GM21529 (cell line): ENCODE results near the gene CWF19L1.
A peak's percentile ranks its signal among the peaks of the same experiment; 100 is the strongest.
"Not testable (repeated sequence)": the region's sequence is repeated elsewhere in the genome, so short reads cannot be mapped to it uniquely, and the experiment has no call there.

Source experiments
- ATAC-seq: cut with Tn5 transposase; IDR thresholded peaks from one replicate; pipeline ENCODE4 v1.9.1; 2021; ENCODE audit not compliant: unreplicated experiment

The CWF19L1 gene

DNA sequence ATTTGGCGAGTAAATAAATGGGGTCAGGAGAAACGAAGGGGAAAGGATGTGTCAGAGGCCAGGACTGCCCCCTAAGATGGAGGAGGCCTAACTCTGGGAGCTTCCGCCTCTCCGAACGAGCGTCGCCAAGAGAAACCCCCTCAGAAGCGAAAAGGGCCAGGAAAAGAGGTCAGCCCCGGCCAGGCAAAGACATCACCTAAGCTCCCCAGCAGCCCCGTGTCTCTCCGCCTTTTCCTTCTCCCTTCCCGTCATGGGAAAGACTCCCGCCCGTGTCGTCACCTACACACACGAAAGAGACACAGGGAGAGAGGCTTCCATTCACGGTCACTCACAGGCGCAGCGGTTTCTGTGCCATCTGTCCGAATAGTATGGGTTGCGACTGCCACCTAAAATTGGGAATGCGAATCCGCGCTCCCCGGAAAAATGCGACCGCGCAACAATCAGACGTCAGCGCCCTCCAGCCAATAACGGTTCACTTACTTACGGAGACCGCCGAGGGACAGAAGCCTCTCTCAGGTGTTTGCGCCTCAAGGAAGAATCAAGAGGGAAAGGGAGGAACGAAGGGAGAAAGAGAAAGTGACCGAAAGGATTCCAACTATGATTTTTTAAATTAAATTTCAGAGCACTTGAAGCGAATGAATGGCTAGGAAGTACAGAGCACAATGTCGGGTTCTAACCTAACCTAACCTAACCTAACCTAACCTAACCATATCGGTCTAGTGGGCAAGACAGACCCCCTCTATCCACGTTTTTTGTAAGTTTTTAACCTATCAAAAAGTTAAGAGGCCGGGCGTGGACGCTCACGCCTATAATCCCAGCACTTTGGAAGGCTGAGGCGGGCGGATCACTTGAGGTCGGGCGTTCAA lies at the start of gene CWF19L1:
TSS of gene CWF19L1 (minus strand) at position 400 of the 866 bp plus-strand sequence. CDS start at position 355, 45 bp downstream.
- ATAC-seq, result peak; percentile 83

DNA sequence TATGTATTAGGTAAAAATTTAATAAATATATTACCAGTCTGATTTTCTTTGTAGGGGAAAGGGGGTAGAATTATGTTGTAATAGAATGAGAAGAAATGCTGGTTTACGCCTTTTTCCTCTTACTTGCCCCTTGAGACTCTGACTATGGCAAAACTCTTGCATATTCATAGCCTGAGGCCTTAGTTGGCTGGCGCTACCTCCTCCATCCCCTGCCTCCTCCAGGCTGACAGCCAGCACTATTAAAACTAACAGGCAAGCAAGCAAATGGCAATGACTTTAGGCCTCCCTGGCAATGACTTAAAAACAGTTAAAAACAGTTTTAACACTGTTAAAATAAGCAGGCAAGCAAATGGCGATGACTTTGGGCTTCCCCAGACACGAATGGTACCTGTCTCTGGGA lies 48.2 kb upstream of the CWF19L1 start:
- ATAC-seq, result no peak

DNA sequence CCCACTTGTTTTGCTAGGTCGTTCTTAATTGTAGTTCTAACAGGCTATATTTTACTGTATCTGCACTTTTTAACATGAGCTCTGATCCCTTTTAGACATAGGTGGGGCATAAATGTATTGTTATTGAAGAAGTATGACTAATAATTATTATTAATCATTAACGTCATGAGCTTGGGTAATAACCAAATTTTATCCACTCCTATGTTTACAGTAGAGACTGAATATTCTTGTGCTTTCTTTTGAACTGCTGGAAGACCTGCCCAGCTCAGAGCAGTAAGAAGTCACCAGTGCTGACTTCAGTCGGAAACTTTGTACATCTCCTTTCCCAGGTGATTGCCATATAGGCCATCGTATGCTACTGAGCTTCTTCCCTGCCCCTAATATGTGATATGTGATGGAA lies 43.9 kb upstream of the CWF19L1 start:
- no peak for ATAC-seq

DNA sequence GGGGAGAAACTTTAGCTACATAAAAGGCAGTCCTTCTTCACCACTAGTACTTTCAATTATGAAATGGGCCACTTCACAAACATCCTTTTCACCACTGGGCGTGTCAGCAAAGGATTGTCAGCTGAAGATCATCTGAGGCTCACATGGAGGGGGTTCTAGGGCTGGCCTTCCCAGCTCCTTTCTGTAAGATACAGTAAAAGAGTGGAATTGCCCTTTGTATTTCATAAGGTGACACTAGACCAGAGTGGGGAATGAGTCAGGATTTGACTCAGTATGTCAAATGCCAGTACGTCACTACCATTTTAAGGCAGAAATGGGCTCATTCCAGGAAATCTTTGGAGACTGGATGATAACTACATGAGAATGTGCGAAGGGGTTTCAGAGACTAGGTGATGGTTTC lies 40.2 kb upstream of the CWF19L1 start:
- ATAC-seq, result no peak

DNA sequence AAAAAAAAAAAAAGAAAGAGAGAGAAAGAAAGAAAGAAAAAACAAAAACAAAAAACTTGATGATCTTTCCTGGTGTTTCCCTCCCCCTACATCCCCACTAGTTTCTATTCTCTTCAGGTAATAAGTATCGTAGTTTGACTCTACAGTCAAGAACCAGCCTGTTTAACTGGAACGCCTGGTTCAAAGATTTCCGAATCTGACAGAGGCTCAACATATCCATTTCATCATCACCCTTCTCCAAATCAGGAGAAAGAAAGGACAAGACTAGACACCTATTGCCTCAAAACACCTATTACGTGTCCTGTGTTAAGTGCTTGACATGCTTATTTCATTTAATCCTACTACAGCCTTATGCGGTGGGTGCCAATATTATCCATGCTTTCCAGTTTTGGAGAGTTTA lies 39.4 kb upstream of the CWF19L1 start:
- no peak for ATAC-seq

DNA sequence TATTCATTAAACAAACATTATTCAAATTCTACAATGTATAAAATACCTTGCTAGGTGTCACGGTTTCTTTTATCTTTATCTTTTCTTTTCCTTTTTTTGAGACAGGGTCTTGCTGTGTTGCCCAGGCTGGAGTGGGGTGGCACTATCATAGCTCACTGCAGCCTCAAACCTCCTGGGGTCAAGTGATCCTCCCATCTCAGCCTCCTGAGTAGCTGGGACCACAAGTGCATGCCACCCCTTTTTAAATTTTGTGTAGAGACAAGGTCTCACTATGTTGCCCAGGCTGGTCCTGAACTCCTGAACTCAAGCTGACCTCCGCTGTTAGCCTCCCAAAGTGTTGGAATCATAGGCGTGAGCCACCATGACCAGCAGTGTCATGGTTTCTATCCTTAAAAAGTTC lies 37.0 kb upstream of the CWF19L1 start:
- ATAC-seq, result no peak

DNA sequence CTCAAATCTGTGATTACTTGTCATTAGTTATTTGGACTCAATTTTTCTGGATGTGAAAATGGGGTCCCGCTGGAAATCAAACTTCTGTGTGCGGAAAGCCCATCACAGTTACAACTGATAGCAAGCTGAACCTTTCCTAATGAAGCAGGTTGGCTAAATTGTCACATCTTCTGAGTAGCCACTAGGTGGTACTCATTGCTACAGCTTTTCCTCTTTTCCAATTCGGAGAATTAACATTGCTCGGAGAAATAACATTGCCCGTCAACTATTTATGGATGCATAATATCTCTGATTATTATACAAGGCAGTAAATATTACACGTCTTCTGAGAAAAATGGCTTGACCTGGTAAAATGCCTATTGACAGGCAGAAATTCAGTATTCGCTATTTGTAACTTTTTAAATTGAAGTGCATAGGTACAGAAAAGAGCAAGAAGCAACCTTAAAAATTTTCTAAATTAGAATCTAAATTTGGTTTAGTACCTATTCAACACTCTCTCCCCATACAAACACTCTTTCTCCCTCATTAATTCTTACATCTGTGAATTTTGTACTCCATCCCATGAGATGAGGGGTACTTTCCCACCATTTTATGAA lies 36.4 kb upstream of the CWF19L1 start:
- ATAC-seq, result no peak

DNA sequence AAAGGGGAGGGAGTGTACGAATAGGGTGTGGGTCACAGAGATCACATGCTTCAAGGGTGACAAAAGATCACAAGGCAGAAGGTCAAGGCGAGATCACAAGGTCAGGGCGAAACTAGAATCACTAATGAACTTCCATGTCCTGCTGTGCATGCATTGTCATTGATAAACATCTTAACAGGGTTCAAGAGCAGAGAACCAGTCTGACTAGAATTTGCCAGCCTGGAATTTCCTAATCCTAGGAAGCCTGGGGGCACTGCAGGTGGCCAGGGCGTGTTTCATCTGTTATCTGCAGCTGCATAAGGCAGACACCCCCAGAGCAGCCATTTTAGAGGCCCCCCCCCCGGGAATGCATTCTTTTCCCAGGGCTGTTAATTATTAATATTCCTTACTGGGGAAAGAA lies 33.7 kb upstream of the CWF19L1 start:
- not testable (repeated sequence) for ATAC-seq

DNA sequence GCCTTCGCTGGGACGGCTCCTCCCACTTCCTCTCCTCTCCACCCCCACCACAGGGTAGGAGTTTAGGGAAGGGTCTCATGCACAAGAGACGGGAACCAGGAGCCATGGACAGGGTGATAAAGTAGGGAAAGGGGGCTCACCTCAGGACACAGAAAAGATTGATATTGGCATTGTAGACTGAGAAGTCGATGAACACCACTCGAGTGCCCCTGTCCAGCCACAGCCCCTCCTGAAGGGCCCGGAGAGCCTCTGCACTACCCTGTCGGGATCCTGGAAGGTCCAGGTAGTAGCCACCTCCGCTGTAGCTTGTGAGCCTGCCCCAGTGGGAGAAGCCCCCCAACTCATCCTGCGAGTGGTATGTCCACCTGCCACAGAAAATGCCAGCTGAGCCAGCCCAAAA lies 29.8 kb upstream of the CWF19L1 start:
- ATAC-seq, result no peak

DNA sequence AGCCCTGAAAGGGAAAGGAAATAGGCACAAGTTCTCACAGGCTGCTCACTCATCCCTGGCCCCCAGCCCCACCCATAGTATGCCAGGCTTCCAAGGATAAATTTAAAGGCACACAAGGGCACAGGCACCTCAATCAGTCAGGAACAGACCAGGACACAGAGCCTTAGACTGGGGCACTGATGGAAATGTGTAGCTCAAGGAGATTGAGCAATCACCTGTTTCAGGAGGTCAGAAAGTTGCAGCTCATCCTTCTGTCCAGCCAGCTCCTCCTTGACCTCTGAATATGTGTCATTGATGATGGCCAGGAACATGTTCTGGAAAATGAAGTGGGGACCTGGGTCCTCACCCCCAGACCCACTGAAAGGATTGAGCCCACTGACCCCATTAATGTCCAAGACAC lies 25.6 kb upstream of the CWF19L1 start:
- no peak for ATAC-seq

DNA sequence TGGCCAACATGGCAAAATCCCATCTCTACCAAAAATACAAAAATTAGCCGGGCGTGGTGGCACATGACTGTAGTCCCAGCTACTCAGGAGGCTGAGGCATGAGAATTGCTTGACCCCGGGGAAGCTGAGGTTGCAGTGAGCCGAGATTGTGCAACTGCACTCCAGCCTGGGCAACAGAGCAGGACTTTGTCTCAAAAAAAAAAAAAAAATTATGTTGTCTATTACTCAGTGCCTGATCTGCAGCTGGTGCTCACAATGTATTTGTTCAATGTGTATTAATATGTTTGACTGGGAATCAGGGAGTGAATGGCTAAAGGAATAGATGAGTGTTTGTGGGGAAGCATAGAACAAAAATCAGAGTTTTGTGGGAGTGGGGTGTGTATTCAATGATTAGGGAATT lies 24.9 kb upstream of the CWF19L1 start:
- not testable (repeated sequence) for ATAC-seq

DNA sequence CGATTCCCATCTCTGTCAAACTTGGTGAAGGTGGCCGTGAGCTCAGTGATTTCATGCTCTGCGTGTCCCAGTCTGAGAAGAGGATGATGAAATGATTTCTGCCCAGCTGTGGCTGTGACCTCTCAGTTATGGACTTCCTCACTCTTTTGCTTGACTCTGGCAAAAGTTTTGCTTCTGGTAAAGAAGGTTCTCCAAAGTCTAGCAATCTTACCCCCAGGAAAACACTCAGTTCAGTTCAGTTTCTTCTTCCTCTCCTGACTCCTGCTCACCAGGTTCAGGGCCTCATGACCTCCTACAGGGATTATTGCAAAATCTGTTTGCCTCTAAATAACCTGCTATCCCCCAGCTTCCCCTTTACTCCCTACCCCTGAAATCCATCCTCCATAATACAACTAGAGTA lies 23.9 kb upstream of the CWF19L1 start:
- no peak for ATAC-seq

DNA sequence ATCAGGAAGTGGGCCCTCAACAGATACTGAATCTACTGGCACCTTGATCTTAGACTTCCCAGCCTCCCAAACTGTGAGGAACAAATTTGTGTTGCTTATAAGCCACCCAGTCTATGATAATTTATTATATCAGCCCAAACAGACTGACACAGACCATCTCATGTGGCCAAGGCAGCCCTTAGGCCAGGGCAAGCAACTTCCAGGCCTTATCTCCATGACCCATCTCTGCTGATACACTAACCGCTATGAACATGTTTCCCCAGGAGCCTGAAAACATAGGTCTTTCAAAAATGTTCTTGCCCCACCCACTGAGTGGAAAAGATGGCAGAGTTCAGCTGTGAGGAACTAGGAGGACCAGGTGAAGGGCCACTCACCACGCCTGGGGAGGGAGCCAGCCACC lies 22.2 kb upstream of the CWF19L1 start:
- ATAC-seq, result no peak

DNA sequence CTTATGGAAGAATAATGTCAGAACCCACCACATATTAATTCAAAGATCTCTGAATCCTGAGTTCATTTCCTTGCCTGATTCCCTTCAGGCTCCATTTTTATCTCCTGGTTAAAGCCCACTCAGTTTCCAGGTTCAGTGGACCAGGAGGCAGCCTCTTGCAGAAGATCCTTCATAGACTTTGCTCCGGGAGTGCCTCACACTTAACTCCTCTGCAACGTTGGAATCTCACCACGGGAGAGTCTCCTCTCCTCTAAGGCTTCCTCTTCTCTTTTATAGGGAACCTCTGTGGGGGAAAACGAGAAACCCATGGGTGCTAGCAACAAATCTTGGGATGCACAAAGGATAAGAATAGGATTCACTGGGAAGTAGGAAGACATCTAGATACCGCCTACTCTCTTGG lies 20.8 kb upstream of the CWF19L1 start:
- ATAC-seq, result no peak

DNA sequence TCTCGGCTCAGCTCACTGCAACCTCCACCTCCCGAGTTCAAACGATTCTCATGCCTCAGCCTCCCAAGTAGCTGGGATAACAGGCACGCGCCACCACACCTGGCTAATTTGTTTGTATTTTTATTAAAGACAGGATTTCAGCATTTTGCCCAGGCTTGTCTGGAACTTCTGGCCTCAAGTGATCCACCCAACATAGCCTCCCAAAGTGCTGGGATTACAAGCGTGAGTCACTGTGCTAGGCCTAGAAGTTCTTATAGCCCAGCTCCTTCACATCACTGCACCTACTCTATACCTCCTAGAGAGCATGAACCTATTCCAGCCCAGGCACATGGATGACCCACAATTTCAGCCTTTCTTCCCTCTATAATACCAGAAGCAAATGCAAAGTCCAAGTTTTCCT lies 20.3 kb upstream of the CWF19L1 start:
- no peak for ATAC-seq

DNA sequence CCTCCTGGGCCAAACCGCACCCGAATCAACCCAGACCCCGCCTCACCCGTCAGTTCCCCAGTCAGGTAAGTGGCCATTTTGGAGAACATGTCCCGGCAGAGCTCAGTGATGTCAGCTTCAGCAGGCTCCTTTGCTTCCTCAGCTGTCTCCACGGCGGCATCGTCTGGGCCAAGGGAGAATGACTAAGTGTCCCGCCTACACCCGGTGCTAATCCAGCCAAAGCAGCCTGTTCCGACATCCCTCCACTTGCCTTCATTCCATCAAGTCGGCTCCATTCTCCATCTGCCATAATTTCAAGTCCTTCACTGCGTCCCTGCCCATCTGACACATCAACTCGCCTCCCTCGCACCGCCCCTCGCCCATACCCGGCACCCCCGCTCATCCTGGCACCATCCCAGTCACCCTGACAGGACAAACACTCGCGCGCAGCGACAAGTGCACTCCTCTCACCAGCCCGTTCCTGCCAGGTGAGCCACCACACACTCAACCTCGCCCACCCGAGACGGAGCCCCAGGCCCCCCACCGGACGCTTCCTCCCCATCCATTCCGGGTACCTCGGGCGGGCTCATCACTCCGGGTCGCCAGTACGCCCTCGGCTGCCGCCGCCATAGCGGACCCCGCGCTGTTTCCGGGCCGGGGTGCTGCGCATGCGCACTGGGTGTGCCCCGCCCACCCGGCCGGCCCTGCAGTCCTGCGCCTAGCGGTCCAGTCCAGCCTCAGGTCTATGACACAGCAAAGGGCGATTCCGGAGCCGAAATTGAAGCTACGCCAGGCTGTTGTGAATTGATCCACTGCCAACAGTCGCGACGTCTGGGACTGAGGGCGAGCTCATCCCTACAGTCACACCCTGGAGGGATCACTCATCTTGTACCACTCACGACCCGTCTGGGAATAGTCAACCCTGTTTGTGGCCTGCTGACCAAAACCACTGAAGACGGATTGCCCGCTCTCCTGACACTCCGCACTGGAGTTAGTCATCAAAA lies 18.9 kb upstream of the CWF19L1 start, which contains the start of gene BLOC1S2:
TSS of gene BLOC1S2 (minus strand) at position 630 of the 983 bp plus-strand sequence. CDS start at position 609, 21 bp downstream.
- ATAC-seq, result peak; percentile 88

DNA sequence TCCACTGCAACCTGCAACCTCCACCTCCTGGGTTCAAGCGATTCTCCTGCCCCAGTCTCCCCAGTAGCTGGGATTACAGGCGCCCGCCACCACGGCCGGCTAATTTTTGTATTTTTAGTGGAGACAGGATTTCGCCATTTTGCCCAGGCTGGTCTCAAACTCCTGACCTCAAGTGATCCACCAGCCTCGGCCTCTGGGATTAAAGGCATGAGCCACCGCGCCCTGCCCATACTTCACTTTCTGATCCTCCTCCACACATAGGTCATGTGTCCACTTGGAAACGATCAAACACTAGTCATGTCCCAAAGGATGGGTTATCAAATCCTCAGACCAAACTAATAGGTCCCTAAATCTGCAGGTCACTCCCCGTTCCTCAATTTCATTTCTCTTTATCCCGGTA lies 17.9 kb upstream of the CWF19L1 start:
- not testable (repeated sequence) for ATAC-seq

DNA sequence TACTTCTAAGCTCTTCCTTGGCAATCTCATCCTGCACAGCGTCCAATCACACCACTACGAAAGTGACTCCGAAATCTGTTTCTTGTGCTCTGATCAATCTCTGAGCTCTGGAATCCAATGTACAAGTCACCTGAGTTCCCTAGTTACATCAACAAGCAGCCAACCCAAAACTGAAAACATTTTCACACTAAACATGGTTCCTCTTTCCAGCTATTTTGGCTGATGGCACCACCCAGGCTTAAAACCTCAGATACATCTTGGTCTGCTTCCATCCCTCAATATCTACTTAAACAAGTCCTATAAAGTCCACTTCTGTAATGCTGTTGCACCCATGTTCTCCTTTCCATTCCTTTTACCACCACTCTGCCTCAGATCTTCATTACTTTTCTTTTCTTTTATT lies 15.5 kb upstream of the CWF19L1 start:
- ATAC-seq, result no peak

DNA sequence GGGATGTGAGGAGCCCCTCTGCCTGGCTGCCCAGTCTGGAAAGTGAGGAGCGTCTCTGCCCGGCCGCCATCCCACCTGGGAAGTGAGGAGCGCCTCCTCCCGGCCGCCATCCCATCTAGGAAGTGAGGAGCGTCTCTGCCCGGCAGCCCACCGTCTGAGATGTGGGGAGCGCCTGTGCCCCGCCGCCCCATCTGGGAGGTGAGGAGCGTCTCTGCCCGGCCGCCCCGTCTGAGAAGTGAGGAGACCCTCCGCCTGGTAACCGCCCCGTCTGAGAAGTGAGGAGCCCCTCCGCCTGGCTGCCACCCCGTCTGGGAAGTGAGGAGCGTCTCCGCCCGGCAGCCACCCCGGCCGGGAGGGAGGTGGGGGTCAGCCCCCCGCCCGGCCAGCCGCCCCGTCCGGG lies 9.5 kb upstream of the CWF19L1 start:
- not testable (repeated sequence) for ATAC-seq

DNA sequence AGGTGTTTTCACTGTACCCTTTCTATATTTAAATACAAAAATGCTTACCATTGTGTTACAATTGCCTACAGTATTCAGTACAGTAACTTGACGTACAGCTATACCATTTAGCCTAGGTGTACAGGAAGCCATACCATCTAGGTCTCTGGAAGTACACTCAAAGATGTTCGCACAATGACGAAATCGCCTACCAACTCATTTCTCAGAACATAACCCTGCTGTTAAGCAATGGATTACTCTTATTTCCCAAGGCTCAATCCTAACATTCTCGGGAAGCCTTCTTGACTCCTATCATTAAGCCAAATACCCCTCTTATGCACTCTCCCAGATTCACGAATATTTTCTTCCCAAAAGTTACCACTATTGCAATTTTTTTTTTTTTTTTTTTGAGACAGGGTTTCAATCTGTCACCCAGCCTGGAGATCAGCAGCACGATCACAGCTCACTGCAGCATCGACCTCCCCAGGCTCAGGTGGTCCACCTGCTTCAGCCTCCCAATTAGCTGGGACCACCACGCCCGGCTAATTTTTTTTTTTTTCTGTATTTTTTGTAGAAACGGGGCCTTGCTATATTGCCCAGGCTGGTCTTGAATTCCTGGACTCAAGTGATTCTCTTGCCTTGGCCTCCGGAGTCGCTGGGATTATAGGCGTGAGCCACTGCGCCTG lies 1.5 kb downstream of the CWF19L1 start:
- ATAC-seq, result no peak

DNA sequence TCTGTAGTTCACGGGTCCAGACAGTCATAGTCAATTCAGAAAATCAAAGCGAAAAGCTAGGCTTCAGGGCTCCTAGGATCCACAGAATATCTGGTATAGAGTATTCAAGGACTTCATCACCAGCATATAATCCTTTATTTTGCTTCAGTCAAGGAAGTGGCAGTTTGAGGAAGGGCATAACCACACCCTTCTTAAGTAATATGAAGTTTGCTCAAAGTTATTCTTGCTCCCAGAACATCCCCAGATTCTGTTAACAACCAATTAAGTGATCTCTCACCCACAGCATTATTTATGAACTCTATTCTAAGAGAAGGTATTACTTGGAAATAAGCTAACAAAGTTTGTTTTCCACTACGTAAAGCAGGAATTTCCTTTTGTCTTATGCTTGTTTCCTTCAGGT lies 13.2 kb downstream of the CWF19L1 start:
- no peak for ATAC-seq
